ENCODE measurements around the gene BOC.
A peak's percentile ranks its signal among the peaks of the same experiment; 100 is the strongest.

Gene BOC

DNA sequence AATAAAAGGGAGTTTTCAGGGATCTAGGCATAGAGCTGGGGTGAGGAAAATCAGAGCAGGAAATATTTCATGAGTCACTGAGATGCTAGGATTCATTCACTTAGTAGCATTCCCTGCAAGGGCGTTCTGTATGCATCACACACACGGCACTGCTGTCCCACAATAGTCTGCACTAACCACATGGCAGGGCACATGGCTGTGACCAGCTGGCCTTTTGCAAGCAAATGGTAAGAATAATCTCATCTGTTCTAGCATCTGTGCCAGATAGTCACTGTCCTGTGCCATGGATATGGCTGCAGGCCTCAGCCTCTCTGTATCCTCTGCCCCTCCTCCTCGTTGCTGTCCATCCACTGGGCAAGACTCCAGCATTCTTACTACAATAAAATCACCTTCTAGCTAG lies 37.8 kb downstream of the BOC start:
- peak; percentile 89 for DNase-seq (ENCODE audit: low spot score)

DNA sequence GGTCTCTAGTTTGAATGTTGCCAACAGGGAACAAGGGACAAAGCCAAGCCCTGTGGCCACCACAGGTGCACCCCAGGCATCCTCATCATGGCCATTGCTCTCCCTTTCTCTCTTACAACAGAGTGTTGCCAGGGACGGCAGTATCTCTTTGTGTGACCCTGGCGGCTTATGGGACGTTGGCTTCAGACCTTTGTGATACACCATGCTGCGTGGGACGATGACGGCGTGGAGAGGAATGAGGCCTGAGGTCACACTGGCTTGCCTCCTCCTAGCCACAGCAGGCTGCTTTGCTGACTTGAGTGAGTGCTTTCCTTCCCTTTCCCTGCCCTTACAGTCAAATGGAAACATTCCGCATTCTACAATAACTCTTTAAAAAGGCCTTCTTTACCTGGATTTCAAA lies 38.2 kb downstream of the BOC start:
- no peak for DNase-seq (ENCODE audit: low spot score)

DNA sequence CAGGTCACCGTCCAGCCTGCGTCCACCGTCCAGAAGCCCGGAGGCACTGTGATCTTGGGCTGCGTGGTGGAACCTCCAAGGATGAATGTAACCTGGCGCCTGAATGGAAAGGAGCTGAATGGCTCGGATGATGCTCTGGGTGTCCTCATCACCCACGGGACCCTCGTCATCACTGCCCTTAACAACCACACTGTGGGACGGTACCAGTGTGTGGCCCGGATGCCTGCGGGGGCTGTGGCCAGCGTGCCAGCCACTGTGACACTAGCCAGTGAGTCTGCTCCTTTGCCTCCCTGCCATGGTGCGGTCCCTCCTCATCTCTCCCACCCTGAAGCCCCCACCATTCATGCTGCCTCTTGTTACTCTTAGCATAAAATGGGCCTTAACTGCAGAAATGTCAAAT lies 39.2 kb downstream of the BOC start:
- DNase-seq (ENCODE audit: low spot score): no peak

DNA sequence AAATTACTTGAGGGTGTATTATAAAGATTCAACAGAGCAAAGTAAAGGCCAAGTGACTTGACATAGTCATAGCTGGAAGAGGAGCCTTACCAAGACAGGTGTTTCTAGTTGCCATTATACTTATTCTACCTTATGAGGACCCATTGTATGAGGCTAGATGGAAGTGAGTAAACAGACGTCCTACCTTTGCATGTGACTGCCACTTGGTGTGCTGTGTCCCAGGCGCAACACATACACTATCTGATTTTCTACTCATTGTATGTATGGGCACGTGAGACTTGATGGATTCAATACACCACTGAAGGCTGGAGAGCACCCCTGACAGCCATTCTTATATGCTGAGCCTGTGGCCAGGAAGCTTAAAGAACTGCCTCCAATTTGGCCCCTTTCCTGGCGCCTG lies 40.5 kb downstream of the BOC start:
- no peak for DNase-seq (ENCODE audit: low spot score)

DNA sequence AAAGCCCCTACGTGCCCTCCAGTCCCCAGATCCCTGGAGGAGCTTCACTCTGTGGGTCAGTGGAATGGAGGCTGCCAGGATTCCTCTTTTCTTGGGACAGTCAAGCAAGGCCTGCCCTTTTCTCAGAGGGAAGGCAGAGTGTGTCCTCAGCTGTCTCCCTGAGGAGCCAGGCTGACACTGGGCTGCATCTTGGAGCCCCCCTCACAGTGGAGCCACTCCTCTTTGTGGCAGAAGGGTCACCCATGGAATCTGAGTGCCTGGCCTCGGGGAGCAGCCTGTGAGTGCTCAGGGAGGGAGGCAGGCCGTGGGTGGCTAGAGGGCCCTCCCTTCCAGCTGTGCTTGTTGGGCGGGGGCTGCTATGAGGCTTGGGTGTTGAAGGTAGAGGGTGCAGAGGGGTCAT lies 41.2 kb downstream of the BOC start:
- no peak for DNase-seq (ENCODE audit: low spot score)

DNA sequence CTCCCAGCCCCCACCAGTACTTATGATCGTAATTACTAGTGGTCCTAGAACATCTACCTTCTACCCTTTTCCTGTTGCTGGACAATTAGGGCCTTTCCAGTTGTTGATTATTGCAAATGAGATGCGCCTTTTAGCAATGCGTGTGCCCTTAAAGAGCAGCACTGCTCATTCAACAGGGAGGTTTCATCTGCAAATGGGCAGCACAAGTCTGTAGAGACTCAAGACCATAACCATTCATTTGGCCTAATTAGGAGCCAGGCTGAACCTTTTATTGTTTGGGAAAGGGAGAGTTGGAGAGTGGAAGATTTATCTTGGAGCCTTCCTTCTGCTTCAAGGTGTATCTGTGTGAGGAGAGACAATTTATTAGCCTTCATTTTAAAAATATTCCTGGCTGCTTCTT lies 42.3 kb downstream of the BOC start:
- DNase-seq (ENCODE audit: low spot score): no peak

DNA sequence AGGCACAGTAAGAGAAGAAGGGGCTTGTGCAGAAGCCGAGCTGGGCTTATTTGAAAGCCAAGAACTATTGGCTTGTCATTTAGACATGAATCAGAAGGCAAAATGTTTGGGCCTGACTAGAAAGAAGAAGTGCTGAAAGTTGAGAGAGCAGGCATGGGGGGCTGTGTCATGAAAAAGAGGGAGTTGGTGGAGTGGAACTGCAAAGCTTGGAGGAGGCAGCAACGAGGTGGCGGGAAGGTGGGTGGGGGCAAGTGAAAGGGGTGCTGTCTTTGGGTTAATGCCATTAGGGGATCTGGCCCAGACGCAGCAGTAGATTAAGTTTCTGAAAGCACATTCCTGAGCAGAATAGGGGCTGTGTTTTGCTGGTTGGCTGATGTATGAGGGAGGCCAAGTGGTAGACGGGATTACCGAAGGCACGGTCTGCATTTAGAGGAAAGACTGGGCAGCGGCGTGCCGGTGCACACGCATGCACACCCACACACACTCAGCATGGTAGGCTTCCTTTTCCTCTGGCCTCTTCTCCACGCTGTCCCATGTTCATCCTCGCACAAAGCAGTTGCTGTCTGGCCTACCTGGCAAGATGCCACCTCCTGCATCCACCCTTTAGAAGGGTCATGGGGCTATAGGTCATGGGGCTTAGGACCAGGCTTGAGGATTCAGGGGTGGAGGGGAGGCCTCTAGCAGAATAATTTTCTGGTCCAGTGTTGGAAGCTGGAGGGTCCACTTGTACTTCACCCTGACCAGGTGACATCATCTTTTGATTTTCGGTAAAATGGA lies 43.0 kb downstream of the BOC start:
- no peak for DNase-seq (ENCODE audit: low spot score)

DNA sequence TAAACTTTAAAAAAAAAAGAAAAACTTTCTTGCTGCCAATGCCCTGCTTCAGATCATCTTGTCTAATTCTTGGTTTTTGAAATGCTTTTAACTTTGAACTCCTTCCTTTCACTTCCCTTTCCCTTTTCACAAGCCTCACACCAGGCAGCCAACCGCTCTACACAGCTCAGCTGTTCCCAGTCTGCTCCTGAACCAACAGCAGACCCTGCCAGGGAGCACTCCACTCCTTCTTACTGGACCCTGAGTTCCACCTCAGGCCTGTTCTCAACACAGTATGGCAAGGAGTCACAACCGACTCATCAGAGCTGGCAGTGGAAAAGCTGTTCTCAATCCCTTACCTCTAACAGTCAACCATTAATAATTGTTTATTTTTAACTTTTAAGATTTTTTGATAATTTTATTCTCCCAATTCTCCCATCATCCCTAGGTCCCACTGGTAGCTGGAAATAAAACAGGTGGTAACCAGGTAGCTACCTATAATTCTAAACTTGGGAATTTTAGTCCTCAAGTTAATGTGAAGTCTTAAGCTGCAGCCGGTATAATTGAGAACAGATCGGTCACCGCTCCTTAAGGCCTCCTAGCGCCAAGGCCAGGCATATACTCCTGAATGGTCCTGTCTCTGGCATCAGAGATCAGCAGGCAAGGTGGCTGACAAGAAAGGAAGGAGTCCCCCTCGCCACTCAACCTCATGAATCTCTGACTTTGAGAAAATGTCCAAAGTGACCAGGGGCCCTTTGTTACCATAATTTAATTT lies 43.9 kb downstream of the BOC start:
- DNase-seq (ENCODE audit: low spot score): no peak

DNA sequence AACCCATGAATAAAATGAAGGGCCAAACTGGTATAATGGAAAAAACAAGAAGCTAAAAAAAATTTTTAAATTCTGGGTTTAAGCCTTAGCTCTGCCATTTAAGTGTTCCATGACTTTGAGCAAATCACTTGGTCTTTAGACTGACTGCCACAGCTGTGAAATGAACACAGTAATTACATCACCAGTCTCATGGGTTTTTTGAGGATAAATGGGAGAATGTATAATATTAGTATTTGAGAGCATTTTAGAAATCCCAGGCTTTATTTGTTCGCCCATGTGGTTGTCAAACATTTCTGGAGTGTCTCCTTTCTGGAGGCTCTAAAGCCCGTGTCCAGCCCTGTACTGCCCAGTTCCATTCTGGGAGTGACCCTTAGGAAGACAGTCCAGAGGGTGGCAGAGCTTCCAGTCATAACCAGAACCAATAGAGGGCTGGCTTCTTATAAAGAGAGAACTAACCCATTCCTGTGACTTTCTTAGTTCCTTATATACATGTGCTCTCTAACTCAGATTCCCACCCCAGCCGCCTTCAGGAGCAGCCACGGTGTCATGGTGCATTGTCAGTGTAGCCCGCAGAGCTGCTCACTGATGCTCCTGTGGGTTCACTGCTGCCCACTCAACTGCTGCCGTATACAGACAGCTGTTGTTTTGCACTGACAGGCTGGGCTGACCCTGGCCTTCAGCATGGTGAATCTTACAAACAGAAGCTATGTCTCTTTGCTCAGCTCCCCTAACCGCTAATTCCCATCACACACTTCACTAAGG lies 44.7 kb downstream of the BOC start:
- no peak for DNase-seq (ENCODE audit: low spot score)

DNA sequence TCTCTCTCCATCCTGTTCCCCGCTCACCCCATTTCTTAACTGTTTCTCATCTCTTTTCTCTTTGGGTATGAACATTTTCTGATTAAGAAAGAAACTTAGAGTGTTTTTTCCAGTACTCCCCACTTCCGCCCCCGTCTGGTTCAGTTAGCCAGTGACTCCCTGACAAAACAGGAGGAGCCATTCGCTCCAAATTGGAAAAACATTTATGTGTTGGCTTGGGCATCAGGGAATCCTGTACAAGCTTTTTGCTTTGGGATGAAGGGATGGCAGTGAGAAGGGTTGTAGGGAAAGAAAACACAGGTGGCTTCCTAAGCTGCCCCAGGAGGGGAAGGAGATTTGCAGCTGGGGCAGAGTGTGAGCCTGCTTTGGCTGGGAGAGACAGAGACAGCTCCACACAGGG lies 47.0 kb downstream of the BOC start:
- peak; percentile 49 for DNase-seq (ENCODE audit: low spot score)

DNA sequence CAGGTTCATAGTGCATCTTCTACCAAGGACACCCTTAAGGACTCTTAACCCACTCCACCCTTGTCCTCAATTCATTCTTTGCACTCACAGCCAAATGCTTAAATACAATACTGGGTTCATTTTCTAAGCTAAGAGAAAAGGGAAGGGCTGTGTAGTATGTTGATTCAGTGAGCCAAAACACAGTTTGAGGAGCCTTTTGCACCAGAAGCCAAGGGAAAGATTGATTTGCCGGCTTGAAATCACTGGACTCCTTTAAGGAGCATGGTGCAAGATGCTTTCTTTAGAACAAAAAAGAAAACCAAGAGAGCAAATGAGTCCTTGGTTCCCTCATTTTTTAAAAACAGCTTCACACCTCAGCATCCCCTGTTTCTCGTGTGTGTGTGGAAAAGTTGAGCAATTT lies 47.8 kb downstream of the BOC start:
- DNase-seq (ENCODE audit: low spot score): no peak

DNA sequence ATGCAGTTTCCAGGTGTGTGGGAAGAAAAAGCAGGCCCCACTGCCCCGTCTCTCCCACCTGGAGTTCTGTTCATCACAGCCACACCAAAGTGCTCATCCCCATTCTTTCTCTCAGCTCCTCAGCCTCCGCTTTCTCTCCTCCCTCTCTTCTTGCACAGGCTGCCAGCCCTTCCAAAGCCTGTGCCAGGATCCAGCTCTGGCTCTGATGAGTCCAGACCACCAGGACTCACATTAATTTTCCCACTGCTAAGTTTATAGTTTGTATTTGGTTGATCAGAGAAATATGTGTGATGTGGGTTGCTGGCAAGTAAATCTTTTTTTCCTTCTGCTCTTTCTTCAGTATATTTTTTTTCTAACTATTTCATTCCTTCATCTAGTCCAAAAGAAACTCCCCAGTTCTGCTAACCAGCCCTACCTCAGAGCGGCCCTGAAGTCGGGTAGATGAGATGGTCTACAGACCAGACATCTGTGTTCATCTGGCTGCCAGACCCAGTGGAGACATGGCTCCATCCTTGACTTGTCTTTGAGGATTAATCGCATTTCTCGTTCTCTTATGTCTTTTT lies 49.8 kb downstream of the BOC start:
- DNase-seq (ENCODE audit: low spot score): peak; percentile 40

DNA sequence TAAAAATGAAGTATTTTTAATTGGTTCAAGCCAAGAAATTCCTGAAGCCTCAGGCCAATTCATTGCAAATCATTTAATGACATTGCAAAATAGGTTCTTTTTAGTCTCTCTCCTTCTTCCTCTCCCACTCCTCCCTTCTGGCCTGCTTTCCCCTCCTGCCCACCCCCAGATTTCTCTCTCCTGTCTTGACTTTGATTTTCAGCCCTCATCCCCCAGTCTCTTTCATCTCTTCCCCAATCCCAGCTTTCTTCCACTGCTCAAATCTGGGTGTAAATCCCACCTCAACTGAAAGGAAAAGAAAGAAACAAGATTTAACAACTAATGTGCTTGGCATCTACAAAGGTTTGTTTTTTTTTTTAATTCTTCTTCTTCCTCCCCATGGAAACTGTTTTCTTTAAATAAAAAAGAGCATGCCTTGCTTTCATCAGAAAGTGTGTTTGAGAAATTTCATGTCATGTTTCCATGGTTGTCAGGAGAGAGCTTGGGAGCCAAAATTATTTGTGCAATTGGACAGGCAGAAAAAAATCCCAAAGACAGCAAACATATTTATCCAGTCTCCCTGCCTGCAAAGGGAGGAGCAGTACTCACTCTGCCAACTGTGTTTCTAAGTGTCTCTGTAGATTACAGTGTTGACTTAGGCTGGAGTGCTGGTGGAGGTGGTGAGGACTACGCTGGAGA lies 50.4 kb downstream of the BOC start:
- DNase-seq (ENCODE audit: low spot score): peak; percentile 71

DNA sequence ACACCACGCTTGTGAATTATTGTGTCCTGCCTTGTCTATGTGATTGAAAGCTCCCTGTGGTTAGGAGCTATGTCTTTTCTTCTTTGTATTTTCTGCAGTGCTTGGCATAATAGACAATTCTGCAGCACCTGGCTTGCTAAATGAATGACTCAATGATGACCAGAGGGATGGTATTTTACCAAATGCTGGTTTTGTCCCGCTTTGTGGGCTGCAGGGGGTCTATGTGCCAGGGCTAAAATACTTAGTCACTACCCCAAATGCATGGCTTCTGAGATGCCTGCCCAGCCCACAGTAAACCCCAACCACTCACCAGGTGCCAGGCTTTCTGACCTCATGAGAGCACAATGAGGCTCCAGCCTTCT lies 50.9 kb downstream of the BOC start:
- no peak for DNase-seq (ENCODE audit: low spot score)

DNA sequence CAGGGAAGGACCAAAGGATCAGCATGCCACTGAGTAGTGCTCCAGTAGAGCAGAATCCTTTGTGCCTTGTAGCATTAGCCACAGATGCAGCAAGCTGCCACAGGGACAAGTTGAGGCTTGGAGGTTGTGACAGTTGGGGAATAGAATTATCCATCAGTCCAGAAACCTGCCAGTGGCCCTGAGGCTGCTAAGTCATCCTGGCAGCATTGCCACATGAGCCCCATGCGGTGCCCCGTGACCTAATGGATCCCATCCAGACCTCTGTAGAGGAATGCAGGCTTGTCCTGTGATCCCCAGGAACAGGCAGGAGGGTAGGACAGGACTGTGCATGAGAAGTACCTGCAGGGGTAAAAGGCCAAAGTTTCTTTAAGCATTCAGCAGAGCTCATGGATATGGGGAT lies 51.7 kb downstream of the BOC start:
- DNase-seq (ENCODE audit: low spot score): no peak

DNA sequence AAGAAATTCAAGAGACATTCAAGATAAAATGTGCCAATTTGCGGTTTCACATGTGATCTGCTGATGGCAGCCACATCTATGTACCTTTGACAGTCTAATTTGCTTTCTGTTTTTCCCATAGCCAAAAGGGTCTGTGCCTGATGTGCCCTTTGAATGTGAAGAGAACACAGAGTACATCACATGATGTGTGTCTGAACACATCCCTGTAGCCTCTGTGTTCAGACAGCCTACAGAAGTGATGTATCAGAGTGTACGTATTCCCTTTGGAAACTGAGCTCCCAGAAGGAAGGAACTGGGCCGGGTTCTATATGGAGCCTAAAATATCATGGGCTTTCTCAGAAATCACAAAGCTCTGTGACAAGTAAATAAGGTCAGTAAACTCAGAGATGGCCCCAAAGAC lies 52.4 kb downstream of the BOC start:
- DNase-seq (ENCODE audit: low spot score): no peak

DNA sequence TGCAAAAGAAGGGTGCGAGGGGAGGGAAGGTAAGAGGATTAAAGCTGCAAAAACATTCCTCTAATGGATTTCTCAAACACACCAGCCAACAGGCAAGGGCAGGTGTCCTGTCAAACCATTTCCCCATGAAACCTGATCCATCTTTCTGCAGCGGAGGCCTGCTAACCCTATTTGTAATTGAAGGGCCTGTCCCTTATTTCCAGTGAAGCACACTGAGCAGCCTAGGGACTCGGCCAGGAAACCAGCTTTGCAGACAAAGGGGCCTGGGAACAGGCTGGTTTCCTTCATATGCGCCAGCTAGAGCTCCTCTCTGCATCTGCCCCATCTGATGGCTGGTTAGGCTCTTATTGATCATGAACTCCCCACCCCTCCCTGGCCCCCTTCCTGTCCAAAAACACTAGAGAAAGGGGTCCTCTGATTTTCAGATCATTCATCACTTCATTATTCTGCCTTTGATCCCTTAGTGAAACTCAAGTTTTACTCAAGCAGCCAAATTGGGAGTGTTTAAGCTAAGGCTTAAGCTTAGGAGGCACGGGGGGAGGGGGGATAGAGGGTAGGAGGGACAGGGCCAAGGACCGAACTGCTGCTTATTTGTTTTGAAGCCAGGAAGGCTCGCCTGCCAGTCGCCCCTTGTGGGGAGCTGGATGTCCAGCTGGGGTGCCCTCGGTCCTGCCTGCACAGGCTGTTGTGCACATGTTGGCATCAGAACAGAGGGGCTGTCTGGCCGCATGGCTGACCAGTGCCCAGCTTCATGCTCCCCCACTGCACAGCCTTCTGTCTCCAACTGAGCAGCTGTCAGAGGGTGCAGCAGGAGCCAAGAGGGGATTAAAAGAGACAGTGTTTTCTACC lies 53.1 kb downstream of the BOC start:
- DNase-seq (ENCODE audit: low spot score): no peak

DNA sequence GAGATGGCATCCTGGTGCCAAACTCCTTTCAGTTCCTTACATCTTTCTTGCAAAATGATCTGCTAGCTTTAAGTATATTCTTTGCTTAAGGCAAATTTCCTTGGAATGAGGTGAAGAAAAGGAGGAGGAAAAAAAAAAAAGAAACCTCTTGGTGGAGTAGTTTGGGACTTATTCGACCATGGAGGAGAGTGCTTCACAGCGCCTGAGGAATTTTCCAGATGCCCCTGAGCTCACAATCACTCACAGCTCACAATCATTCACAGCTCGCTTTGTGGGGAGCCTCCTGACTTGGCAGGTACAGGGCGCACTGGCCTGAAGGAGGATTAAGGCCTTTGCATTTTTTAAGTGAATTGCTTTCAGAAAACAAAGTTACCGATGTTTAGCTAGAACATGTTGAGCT lies 53.9 kb downstream of the BOC start:
- DNase-seq (ENCODE audit: low spot score): no peak

DNA sequence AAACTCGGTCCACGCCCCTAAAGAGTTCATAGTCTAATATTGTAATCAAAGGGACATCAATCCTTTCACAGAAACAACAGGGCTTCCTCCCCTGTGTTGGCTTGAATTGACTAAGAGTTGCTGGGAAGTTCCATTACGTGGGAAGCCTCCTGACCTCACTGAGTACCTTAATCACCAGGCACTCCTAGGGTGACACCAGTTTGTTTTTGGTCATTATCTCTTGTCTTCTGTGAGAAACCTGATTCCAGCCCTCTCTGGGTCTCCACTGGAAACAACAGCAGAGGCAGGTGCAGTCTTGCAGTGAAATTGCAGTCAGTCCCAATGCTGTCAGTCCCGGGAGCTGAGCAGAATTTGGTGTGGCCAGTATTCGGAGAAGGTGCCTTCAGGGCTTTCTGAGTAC lies 55.4 kb downstream of the BOC start:
- DNase-seq (ENCODE audit: low spot score): no peak

DNA sequence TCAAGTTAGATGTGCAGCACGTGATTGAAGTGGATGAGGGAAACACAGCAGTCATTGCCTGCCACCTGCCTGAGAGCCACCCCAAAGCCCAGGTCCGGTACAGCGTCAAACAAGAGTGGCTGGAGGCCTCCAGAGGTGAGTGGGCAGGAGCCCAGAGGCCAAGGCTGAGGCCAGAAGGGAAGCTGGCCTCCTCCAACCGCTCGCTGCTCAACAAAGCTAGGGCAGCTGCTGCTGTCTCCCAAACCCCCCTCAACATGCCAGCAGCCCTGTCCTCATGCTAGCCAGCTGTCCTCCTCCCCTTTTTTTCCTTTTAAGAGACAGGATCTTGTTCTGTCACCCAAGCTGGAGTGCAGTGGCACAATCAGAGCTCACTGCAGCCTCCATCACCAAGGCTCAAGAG lies 57.0 kb downstream of the BOC start:
- no peak for DNase-seq (ENCODE audit: low spot score)

DNA sequence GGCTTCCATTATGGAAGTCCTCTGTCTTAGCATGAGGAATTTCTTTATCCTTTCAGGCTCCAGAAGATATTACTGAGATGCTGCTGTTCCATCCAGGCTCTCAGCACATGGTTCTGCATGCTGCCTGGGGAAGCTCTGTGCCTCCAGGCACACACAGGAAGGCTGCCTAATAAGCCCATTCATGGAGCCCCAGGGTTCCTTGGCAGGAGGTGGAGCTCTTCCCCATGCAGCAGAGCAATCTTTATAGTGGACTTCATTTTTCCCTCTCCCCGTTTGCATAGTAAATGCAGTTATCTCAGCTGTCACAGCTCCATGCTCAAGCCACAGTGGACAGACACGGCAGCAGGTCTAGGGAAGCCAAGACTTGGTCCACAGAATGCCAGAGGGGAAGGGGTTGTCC lies 57.6 kb downstream of the BOC start:
- DNase-seq (ENCODE audit: low spot score): no peak
